ENCODE results near the gene EFR3B.
"Not testable (repeated sequence)": the region's sequence is repeated elsewhere in the genome, so short reads cannot be mapped to it uniquely, and the experiment has no call there.

Gene EFR3B

DNA sequence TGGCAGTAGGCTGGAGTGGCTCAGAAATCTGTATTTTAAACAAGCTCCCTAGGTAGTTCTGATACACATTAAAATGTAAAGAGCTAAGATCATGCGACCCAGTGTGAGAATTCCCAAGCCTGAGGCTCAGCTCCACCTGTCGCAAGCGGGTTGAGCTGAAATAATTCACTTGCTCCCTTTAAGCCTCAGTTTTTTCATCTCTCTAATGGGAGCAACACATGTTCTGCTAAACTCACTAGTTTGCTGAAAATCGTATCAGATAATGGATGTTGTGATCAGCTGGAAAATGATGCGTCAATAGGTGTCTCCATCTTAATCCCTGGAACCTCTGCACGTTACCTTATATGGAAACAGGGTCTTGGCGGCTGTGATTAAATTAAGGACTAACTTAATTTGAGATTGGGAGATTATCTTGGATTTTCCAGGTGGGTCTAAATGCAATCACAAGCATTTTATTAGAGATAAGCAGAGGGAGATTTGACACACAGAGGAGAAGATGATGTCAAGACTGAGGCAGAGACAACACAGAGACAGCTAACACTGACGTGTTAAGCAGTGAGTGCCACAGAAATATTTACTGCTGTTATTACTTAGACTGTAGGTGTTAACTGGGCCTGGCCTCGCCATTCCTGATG is 73.5 kb downstream of the EFR3B start:
- no peak for DNase-seq

GRCh38 chr2:25115902-25116301 is 74.0 kb downstream of the EFR3B start:
- DNase-seq = no peak

DNA sequence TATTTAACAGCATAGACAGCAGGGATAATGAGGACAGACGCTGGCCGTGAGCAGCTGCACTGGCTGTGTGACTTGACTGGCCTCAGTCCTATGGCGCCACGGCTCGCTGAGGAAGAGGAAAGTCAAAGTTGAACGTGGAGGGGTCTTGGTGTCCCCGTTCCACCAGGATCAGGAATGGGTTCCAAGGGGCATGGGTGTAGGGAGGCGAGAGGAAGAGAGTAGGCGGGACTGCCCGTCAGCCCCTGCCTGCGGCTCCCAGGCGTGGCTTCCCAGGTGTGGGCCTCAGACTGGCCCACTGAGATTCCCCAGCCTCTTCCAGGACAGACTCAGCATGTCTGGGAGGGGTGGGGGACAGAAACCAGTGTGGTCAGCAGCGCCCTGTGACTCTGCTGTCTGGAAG is 75.1 kb downstream of the EFR3B start:
- DNase-seq = no peak

DNA sequence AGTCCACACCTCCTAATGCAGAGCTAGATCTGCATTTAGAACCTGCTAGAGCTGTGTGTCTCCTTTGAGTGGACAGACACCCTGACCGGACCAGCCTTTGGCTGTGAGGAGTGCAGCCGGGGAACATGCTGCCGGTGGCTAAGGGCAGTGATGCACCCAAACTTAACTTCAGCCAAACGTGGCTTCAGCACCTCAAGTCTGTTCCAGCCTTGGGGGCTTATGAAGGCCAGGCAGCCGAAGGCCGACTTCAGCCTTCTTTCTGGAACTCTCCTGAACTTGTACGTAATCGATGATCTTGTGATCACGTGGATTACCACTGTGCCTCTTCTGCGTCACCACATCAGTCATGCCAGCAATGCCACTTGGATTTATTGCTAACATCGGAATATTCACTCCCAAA is 77.4 kb downstream of the EFR3B start:
- DNase-seq = no peak

- DNase-seq = no peak
Measured at GRCh38 chr2:25122367-25122766, 80.5 kb downstream of the EFR3B start.

DNA sequence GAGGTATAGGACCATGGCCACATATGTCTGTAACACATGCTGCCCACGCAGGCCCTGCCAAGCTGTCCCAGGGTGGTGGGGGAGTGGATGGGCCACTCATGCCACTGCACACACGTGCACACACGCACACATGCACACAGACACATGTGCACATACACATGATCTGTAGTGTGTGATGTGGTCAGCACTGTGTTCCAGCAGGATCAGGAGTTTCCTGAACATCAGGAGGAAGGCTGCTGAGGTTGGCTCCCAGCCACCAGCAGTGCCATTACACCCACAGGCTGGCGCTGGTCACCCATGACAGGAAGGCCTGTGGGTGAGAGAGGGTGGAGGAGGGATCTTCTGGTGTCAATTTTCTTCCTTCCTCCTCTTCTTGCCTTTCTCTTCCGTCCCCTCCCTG is 81.8 kb downstream of the EFR3B start:
- no peak for DNase-seq

DNA sequence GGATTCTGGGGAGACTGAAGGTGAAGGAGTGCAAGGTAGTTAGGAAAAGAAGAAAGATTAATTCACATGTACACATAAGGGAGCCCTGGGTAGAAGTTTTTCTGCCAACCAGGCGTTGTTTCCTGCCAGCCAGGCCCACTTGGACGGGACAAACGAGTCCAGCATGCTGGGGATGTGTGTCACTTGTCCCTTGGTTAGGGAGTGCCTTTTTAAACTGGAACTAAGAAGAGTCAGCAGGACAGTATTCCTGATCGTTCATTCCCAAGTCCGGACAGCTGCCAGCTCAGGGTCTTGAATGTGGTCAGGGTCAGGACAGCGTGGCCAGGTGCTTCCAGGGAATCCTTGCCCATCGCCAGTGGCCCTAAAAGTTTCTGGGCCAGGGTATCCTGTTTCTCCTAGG is 83.3 kb downstream of the EFR3B start:
- no peak for DNase-seq

- DNase-seq = no peak
Measured at GRCh38 chr2:25125976-25126375, 84.1 kb downstream of the EFR3B start.

GRCh38 chr2:25127071-25127470 is 85.2 kb downstream of the EFR3B start:
- DNase-seq = not testable (repeated sequence)

- no peak for DNase-seq
Measured at GRCh38 chr2:25127646-25128045, 85.8 kb downstream of the EFR3B start.

DNA sequence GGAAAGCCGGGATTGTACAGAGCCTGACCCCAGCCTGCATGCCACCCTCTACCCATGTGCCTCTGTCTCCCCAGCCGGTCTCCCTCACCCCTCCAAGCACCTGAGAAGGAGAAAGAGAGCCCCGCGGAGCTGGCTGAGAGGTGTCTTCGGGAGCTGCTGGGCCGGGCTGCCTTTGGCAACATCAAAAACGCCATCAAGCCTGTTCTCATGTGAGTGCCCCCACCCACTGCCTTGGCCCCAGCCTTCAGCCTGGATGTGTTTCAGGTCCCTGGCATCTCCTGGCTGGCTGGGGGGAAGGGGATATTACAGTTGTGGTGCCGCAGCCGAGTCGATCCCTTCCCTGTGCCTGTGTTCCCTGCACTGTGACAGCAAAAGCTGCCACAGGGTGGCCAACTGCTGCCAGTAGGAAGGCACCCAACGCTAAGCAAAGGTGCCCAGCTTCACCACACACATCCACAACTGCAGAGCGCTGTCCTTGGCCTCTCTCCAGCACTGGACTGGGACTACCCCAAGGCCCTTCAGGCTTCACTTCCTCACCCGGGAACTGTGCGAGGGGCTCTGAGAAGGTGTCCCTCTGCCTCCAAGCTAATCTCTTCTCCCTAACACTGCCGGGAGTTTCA is 88.1 kb downstream of the EFR3B start:
- DNase-seq = no peak

DNA sequence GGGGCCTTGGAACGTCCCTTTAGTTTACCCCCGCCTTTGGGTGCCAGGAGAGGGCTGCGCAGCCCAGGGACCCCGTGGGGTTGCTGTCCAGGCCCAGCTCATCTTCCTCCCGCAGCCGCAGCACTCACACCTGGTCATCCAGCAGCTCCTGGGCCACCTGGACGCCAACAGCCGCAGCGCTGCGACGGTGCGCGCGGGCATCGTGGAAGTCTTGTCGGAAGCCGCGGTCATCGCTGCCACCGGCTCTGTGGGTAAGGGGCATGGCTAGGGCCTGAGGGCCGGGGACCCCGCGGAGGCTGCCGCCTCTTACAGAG is 89.3 kb downstream of the EFR3B start:
- no peak for DNase-seq

GRCh38 chr2:25131567-25132298 is 89.9 kb downstream of the EFR3B start:
- DNase-seq = no peak

- no peak for DNase-seq
Measured at GRCh38 chr2:25132299-25132635, 90.4 kb downstream of the EFR3B start.

GRCh38 chr2:25132693-25133092 is 90.8 kb downstream of the EFR3B start:
- no peak for DNase-seq

GRCh38 chr2:25140535-25140934 is 98.7 kb downstream of the EFR3B start:
- DNase-seq = not testable (repeated sequence)

GRCh38 chr2:25141120-25141519 is 99.2 kb downstream of the EFR3B start:
- no peak for DNase-seq

GRCh38 chr2:25145803-25146202 is 103.9 kb downstream of the EFR3B start:
- no peak for DNase-seq

DNA sequence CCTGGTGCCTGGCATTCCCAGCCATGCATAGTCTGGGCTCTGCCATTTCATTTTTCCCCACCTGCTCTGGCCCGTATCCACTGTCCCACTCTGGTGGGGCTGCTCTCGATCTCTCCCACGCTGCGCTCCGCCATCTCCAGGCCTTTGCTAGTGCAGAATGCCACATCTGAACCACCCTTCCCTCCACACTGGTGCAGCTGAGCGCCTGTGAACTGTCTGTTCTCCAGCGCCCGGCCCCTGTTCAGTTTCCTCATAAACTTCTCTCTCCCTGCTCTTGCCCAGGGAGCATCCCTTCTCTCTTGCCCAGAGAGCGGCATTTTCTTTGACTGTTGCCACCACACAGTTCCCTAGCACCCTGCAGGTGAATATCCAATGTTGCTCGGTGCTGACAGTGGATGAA is 105.0 kb downstream of the EFR3B start:
- no peak for DNase-seq

DNA sequence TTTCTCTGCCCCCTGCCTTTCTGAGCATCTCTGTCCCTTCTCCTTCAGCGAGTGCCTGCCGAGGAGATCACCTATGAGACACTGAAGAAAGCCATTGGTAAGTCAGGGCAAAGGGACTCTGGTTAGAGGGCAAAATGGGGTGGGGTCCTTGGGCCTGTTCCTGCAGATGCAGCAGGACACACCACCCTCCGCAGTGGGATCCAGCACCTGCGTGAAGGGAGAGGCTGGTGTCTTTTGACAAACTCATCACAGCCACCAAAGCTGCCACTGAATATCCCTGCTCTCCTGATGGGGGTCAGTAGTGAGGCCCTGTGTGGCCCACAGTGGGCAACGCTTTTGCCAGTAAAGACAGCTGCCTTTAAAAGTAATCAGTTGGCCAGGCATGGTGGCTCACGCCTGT is 107.8 kb downstream of the EFR3B start:
- no peak for DNase-seq

GRCh38 chr2:25150993-25151392 is 109.1 kb downstream of the EFR3B start:
- not testable (repeated sequence) for DNase-seq

DNA sequence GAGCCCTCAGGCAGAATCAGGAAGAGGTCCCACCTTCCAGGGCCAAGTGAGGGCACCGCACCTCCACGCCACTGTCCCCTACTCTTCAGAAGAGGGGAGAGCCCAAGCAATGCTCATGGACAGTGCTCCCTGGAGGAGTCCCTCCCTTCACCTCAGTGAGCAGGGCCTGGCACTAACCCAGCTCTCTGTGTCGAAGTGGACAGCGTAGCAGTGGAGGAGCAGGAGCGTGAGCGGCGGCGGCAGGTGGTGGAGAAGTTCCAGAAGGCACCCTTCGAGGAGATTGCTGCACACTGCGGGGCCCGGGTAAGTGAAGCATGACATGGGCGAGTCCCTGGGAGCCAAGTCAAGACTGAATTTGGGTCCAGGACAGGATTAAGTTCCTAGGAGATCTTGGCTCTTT is 109.8 kb downstream of the EFR3B start:
- DNase-seq = no peak

GRCh38 chr2:25155401-25155800 is 113.5 kb downstream of the EFR3B start:
- no peak for DNase-seq

DNA sequence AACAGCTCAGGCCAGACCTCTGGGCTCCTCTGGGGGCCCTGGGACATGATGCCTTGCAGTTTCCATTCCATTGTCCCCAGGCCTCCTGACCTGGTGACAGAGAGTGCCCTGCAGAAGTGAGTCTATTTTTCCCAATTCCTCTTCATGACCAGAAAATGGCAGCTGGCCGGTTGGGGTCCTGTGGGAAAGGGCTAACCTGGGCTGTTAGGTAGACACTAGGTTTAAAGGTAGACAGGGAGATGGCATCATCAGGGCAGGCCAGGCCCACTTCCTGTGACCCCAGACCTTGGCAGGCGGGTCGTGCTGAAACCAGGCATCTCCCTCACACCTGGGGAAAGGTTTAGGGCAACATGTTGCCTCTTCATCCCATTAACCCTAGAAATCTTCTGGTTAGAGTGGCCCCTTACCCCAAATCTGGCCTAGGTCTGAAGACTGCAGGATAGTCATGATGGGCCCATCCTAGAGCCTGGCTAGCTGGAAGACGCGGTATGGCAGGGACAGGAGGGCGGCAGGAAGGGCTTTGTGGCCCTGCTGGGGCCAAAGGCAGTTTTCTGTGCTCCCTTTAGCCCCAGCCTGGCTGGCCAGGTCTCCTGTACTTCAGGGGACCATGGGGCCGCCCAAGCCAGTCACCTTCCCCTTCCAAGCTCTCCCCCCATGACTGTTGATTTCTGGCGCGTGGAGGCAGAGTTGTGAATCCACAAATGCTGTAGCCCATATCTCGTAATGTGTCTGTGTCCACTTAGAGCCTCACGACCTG is 116.4 kb downstream of the EFR3B start:
- DNase-seq = no peak

Data from activated T-cell treated with anti-CD3 and anti-CD28 coated beads, Interleukin-2, amount 50 U/mL, for 1 hour (primary cell).